Smooth muscle cell (in vitro differentiated cells): ENCODE measurements around the gene RTCA. TPM values are rescaled to one million over a fixed set of nuclear protein-coding genes. Genes with fewer than 3 reads are reported as not detected.
"Not testable (repeated sequence)": the region's sequence is repeated elsewhere in the genome, so short reads cannot be mapped to it uniquely, and the experiment has no call there.

Experiments
- DNase-seq: peaks from one replicate; lab custom pipeline; 2025; ENCODE audit not compliant: unreplicated experiment; lab: John Stamatoyannopoulos, UW
- H2AFZ ChIP-seq: fragments of 200-600 bp; sonication (generic); 2 replicates; pipeline ENCODE4 v1.6.0; 2016; ENCODE audit warnings: antibody characterized with exemption, low read depth, mild to moderate bottlenecking
- H3F3A ChIP-seq: fragments of 200-600 bp; sonication (generic); 2 replicates; pipeline ENCODE4 v1.6.0; 2017; ENCODE audit warnings: antibody characterized with exemption, low read depth
- H3K27ac ChIP-seq: fragments of 200-600 bp; sonication (generic); 2 replicates; pipeline ENCODE4 v1.5.1; 2016; ENCODE audit warnings: low read depth, mild to moderate bottlenecking
- H3K27me3 ChIP-seq: fragments of 200-600 bp; sonication (generic); 2 replicates; pipeline ENCODE4 v1.6.1; 2016; ENCODE audit warnings: low read depth, mild to moderate bottlenecking
- H3K36me3 ChIP-seq: fragments of 200-600 bp; sonication (generic); 2 replicates; pipeline ENCODE4 v1.5.1; 2016; ENCODE audit warnings: low read depth
- H3K4me1 ChIP-seq: fragments of 200-600 bp; sonication (generic); 2 replicates; pipeline ENCODE4 v1.5.1; 2016; ENCODE audit warnings: low read depth
- H3K4me2 ChIP-seq: fragments of 200-600 bp; sonication (generic); 2 replicates; pipeline ENCODE4 v1.6.0; 2016; ENCODE audit warnings: mild to moderate bottlenecking
- H3K4me3 ChIP-seq: fragments of 200-600 bp; sonication (generic); 2 replicates; pipeline ENCODE4 v1.5.1; 2016; ENCODE audit warnings: mild to moderate bottlenecking
- H3K79me2 ChIP-seq: fragments of 200-600 bp; sonication (generic); 2 replicates; pipeline ENCODE4 v1.6.0; 2016; ENCODE audit warnings: low read depth, mild to moderate bottlenecking
- H3K9ac ChIP-seq: fragments of 200-600 bp; sonication (generic); 2 replicates; pipeline ENCODE4 v1.6.0; 2016; ENCODE audit warnings: low read depth
- H3K9me3 ChIP-seq: fragments of 200-600 bp; sonication (generic); replicated peaks from 2 replicates; pipeline ENCODE4 v1.5.1; 2016; ENCODE audit warnings: low read depth
- H4K20me1 ChIP-seq: fragments of 200-600 bp; sonication (generic); 2 replicates; pipeline ENCODE4 v1.6.0; 2016; ENCODE audit warnings: low read depth
- CTCF ChIP-seq: fragments of 200-600 bp; sonication (generic); IDR thresholded peaks from 2 replicates; pipeline ENCODE4 v1.5.1; 2017; ENCODE audit warnings: borderline replicate concordance, mild to moderate bottlenecking, antibody characterized with exemption; ENCODE audit not compliant: insufficient read depth, poor library complexity, severe bottlenecking
- WGBS: methylation state at CpG from one replicate; pipeline ENCODE4 v1.1.7; 2016; ENCODE audit warnings: low lambda C conversion rate; 5-methylcytosine and 5-hydroxymethylcytosine counted together
- polyA plus RNA-seq: library from polyadenylated mRNA; unstranded; fragments of >200 nt; fragmentation: Nextera tagmentation; extraction: Ambion mirVana; gene quantifications from 2 replicates; pipeline ENCODE4 v1.2.1, GENCODE V29; 2016
- total RNA-seq: library from RNA; depleted of rRNA; stranded (reverse); fragments of >200 nt; gene quantifications from 2 replicates; pipeline ENCODE4 v1.2.3, GENCODE V29; 2014

The RTCA gene
- total and polyA plus RNA-seq, 2 experiments from 2014 or later, result 51.7 to 67.5 TPM

DNA sequence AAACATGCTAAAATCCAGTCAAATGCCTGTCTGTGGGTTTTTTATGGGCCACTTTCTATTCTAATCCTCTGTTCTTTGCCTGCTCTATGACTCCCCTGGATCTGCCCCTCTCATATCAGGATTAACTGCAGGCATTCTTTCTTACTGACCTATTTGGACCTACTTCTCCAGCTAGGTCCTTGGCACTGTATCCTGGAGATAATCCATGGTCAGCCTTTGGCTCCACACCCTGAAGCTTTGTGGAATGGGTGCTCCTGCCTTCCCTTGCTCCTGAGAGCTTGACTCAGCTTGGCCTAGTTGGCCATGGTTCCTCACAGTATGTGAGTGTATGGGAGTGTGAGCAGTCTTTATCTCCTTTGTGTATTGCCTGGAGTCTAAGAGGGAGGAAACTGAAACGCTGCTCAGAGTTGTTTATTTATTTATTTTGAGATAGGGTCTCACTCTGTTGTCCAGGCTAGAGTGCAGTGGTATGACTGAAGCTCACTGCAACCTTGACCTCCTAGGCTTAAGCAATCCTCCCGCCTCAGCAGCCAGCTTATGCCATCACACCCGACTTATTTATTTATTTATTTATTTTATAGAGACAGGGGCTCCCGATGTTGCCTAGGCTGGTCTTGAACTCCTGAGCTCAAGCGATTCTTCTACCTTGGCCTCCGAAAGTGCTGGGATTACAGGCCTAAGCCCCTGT, 57.5 kb downstream of the RTCA start:
- no peaks in the 10 kb centered on the region for H4K20me1 ChIP-seq
- no peaks in the 10 kb centered on the region for H3K79me2 ChIP-seq
- H2AFZ ChIP-seq, result peak overlapping the region; percentile 46
- no peaks in the 10 kb centered on the region for H3K36me3 ChIP-seq
- no peaks in the 10 kb centered on the region for H3K27me3 ChIP-seq
- H3K9ac ChIP-seq, result no peak overlapping the region
- no peak for DNase-seq
- peak overlapping the region; percentile 10 for H3K27ac ChIP-seq
- no peaks in the 10 kb centered on the region for H3K9me3 ChIP-seq
- TF ChIP-seq CTCF, result no peak
- WGBS, result 90% methylated on average over 6 of the region's 6 CpGs
- no peaks in the 10 kb centered on the region for H3F3A ChIP-seq
- no peak overlapping the region for H3K4me2 ChIP-seq
- H3K4me1 ChIP-seq, result no peaks in the 10 kb centered on the region
- no peak overlapping the region for H3K4me3 ChIP-seq

DNA sequence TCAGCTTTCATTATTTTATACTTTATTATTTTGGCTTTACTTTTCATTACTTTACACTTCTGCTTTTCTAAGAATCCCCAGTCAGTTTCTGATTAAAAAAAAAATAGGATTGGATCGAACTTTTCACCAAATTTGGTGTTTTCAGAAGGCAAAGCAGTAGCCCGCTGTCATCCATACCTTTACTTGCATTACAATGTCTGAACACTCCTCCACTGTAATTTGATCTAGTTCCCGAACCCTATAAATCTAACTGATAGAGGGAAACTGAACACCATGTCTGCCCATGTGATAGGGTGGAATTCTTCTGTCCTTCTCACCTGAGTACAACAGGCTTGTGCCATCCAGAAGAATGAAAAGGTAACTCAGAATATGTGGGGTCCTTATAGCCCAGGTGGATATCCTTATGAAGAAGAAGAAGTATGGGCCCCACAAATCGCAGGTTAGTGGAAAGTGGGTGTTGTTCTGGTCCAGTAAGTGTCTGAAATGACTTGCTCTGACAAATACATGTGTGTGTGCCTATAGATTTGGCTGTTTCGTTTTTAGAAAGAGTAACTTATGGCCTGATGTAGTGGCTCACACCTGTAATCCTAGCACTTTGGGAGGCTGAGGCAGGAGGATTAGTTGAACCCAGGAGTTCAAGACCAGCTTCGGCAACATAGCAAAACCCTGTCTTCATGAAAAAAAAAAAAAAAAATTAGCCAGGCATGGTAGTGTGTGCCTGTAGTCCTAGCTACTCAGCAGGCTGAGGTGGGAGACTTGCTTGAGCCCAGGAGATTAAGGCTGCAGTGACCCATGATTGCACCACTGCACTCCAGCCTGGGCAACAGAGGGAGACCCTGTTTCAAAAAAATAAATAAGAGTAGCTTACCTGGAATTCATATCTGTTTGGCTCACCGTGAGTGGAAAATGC, 59.7 kb downstream of the RTCA start:
- DNase-seq, result no peak
- no peak overlapping the region for H3K4me3 ChIP-seq
- no peak overlapping the region for H3K27ac ChIP-seq
- no peaks in the 10 kb centered on the region for H3K79me2 ChIP-seq
- no peak overlapping the region for H2AFZ ChIP-seq
- no peaks in the 10 kb centered on the region for H3K36me3 ChIP-seq
- H3K4me2 ChIP-seq, result no peak overlapping the region
- H4K20me1 ChIP-seq, result no peaks in the 10 kb centered on the region
- TF ChIP-seq CTCF, result no peak
- no peaks in the 10 kb centered on the region for H3K9me3 ChIP-seq
- H3K4me1 ChIP-seq, result no peaks in the 10 kb centered on the region
- no peaks in the 10 kb centered on the region for H3F3A ChIP-seq
- no peaks in the 10 kb centered on the region for H3K27me3 ChIP-seq
- WGBS, result 80% methylated on average over 7 of the region's 7 CpGs
- no peak overlapping the region for H3K9ac ChIP-seq

DNA sequence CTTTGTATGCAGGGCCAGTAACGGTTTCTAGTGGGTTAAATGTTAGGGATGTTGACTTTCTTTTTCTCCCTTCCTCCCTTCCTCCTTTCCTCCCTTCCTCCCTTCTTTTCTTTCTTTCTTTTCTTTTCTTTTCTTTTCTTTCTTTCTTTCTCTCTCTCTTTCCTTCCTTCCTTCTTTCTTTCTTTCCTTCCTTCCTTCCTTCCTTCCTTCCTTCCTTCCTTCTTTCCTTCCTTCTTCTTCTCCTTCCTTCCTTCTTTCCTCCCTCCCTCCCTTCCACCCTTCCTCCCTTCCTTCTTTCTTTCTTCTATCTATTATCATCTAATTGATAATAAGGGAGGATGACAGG, 60.3 kb downstream of the RTCA start:
- H3K36me3 ChIP-seq, H3K4me3 ChIP-seq, H3K27ac ChIP-seq, H3F3A ChIP-seq, H3K27me3 ChIP-seq, H4K20me1 ChIP-seq, H3K4me1 ChIP-seq, H2AFZ ChIP-seq, H3K4me2 ChIP-seq, H3K9me3 ChIP-seq, DNase-seq, H3K79me2 ChIP-seq, H3K9ac ChIP-seq: not testable (repeated sequence)
- 93% methylated on average over 1 of the region's 1 CpG for WGBS

- 96% methylated on average over 1 of the region's 1 CpG for whole genome bisulfite sequencing
- no peak for TF ChIP-seq CTCF
Observed at GRCh38 chr1:100328133-100328532, 62.1 kb downstream of the RTCA start.

DNA sequence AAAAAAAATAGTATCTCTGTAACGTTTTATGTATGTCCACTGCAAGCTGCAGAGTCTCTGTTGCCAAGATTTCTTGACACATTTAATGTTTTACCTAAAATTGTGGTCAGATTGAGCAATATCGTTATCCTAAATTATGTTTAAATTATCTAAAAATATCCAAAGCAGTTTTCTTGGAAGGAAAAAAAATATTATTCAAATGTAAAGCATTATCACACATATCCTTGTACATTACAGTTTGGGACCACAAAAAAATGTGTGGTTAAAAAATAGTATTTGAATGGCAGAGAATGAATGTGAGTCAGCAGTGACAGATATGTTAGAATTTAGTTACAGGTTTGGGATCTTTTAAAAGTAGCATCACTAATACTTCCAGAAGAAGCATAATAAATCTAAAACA, 65.1 kb downstream of the RTCA start:
- H2AFZ ChIP-seq, H3K4me3 ChIP-seq, H3K4me1 ChIP-seq, H3F3A ChIP-seq, H3K27me3 ChIP-seq, H3K79me2 ChIP-seq, H3K9ac ChIP-seq, DNase-seq, H3K9me3 ChIP-seq, H4K20me1 ChIP-seq, H3K27ac ChIP-seq, H3K4me2 ChIP-seq, H3K36me3 ChIP-seq: not testable (repeated sequence)
- 76% methylated on average over 2 of the region's 2 CpGs for WGBS

More at GRCh38 chr1:100328133-100328532, 62.1 kb downstream of the RTCA start:
- no peak overlapping the region for H3K4me2 ChIP-seq
- no peaks in the 10 kb centered on the region for H4K20me1 ChIP-seq
- H3K9ac ChIP-seq, result no peak overlapping the region
- H3K79me2 ChIP-seq, result no peaks in the 10 kb centered on the region
- no peak for DNase-seq
- H3F3A ChIP-seq, result no peaks in the 10 kb centered on the region
- H3K4me1 ChIP-seq, result no peaks in the 10 kb centered on the region
- no peak overlapping the region for H2AFZ ChIP-seq
- H3K9me3 ChIP-seq, result no peaks in the 10 kb centered on the region
- no peak overlapping the region for H3K4me3 ChIP-seq
- no peak overlapping the region for H3K27ac ChIP-seq
- no peaks in the 10 kb centered on the region for H3K36me3 ChIP-seq
- H3K27me3 ChIP-seq, result no peaks in the 10 kb centered on the region
